Endothelial cell of umbilical vein (primary cell): ENCODE results near the gene ACAA1. TPM values are rescaled to one million over a fixed set of nuclear protein-coding genes. Genes with fewer than 3 reads are reported as not detected.
A peak's percentile ranks its signal among the peaks of the same experiment; 100 is the strongest.

Experiments used
- BruUV-seq: library from RNA; stranded (reverse); fragments of 400-500 nt; replicated peaks from 2 replicates; lab custom pipeline; 2021; lab: Mats Ljungman, UMichigan
- CTCF ChIA-PET: fragments of 300-600, 350-600 bp; sonication (Branson Sonifier 250); formaldehyde crosslinking; loops from one replicate; lab custom pipeline; 2021; ENCODE audit warnings: antibody characterized with exemption, inconsistent platforms; lab: Charles Lee
- POLR2A ChIA-PET: fragments of 300-600, 350-600 bp; sonication (Branson Sonifier 250); formaldehyde crosslinking; loops from one replicate; lab custom pipeline; 2021; ENCODE audit warnings: antibody characterized with exemption, inconsistent platforms; lab: Charles Lee
- DNase-seq: peaks from one replicate; pipeline ENCODE4 v3.0.0-alpha.2; 2011; ENCODE audit warnings: low read depth, low spot score
- FAIRE-seq: peaks from 2 replicates; lab custom pipeline; 2011; peaks lifted over from hg19 to GRCh38; lab: Jason Lieb, UNC
- H2AFZ ChIP-seq: 2 replicates; pipeline ENCODE4 v1.6.0; 2012; ENCODE audit warnings: low read depth, low read length, control low read depth, inconsistent platforms
- H3K27ac ChIP-seq: 2 replicates; pipeline ENCODE4 v1.5.1; 2011; ENCODE audit warnings: low read depth, mild to moderate bottlenecking, control low read depth, low read length, moderate library complexity; ENCODE audit not compliant: insufficient read depth
- H3K27me3 ChIP-seq, 2 experiments: 2 replicates each; pipeline versions ENCODE4 v1.6.0 to v1.6.1; 2011; ENCODE audit warnings: low read length in 2 of 2, mixed read lengths in 1 of 2; ENCODE audit not compliant: control insufficient read depth in 2 of 2, insufficient read depth in 2 of 2
- H3K36me3 ChIP-seq, 2 experiments: 2 replicates in 1 of 2; 3 replicates in 1 of 2; pipeline ENCODE4 v1.5.1; 2011; ENCODE audit warnings: low read length in 2 of 2, mild to moderate bottlenecking in 1 of 2, moderate library complexity in 1 of 2; ENCODE audit not compliant: control insufficient read depth in 2 of 2, insufficient read depth in 2 of 2; ENCODE audit errors: extremely low read depth in 1 of 2
- H3K4me1 ChIP-seq: 3 replicates; pipeline ENCODE4 v1.5.1; 2011; ENCODE audit warnings: mild to moderate bottlenecking, low read length; ENCODE audit not compliant: control insufficient read depth, insufficient read depth; ENCODE audit errors: extremely low read depth
- H3K4me2 ChIP-seq: 2 replicates; pipeline ENCODE4 v1.6.1; 2011; ENCODE audit warnings: low read length, control low read depth, mixed read lengths; ENCODE audit not compliant: insufficient read depth
- H3K4me3 ChIP-seq, 3 experiments: fragments of 200-600 bp in 1 of 3; sonication (generic), shearing (Covaris generic) in 1 of 3; replicated peaks in 1 of 3; 2 replicates each; pipeline ENCODE4 v1.5.1; 2011 to 2016; ENCODE audit warnings: control low read depth in 3 of 3, low read length in 3 of 3, mild to moderate bottlenecking in 2 of 3, inconsistent platforms in 1 of 3, low read depth in 1 of 3, moderate library complexity in 1 of 3; ENCODE audit not compliant: insufficient read depth in 1 of 3
- H3K79me2 ChIP-seq: 2 replicates; pipeline ENCODE4 v1.6.0; 2012; ENCODE audit warnings: low read length, inconsistent platforms; ENCODE audit not compliant: control insufficient read depth, insufficient read depth
- H3K9ac ChIP-seq: replicated peaks from 2 replicates; pipeline ENCODE3; 2011; ENCODE audit warnings: low read length, control low read depth; ENCODE audit not compliant: insufficient read depth; ENCODE audit errors: extremely low read depth
- H3K9me1 ChIP-seq: replicated peaks from 3 replicates; pipeline ENCODE4 v1.6.0; 2011; ENCODE audit warnings: mild to moderate bottlenecking, low read length; ENCODE audit not compliant: control insufficient read depth, insufficient read depth; ENCODE audit errors: extremely low read depth
- H3K9me3 ChIP-seq: replicated peaks from 2 replicates; pipeline ENCODE4 v1.5.1; 2012; ENCODE audit warnings: low read length, inconsistent platforms; ENCODE audit not compliant: control insufficient read depth, insufficient read depth
- H4K20me1 ChIP-seq: replicated peaks from 2 replicates; pipeline ENCODE3; 2011; ENCODE audit warnings: mild to moderate bottlenecking, low read length; ENCODE audit not compliant: control insufficient read depth, insufficient read depth; ENCODE audit errors: extremely low read depth
- EZH2 ChIP-seq: IDR thresholded peaks from 2 replicates; pipeline ENCODE4 v1.6.1; 2012; ENCODE audit warnings: borderline replicate concordance, low read depth, mild to moderate bottlenecking, moderate library complexity, low read length, inconsistent platforms; ENCODE audit not compliant: severe bottlenecking
- FOS ChIP-seq: IDR thresholded peaks from 2 replicates; pipeline ENCODE4 v1.6.1; 2011; ENCODE audit warnings: mild to moderate bottlenecking, low read length, moderate library complexity, borderline replicate concordance; ENCODE audit not compliant: insufficient read depth
- GATA2 ChIP-seq: IDR thresholded peaks from 2 replicates; pipeline ENCODE4 v1.7.0; 2011; ENCODE audit warnings: low read depth, mild to moderate bottlenecking, moderate library complexity, mixed read lengths, low read length; ENCODE audit not compliant: insufficient read length, insufficient read depth
- JUN ChIP-seq: IDR thresholded peaks from 2 replicates; pipeline ENCODE4 v1.6.1; 2011; ENCODE audit warnings: borderline replicate concordance, low read depth; ENCODE audit not compliant: insufficient read length, insufficient read depth
- MAX ChIP-seq: IDR thresholded peaks from 2 replicates; pipeline ENCODE4 v1.6.1; 2011; ENCODE audit not compliant: insufficient read depth, insufficient read length
- MYC ChIP-seq: IDR thresholded peaks from one replicate; pipeline ENCODE4 v1.6.1; 2011; ENCODE audit warnings: mild to moderate bottlenecking, low read depth, low read length
- POLR2A ChIP-seq: IDR thresholded peaks from 2 replicates; pipeline ENCODE4 v1.6.1; 2012; ENCODE audit warnings: low read depth, mild to moderate bottlenecking, control low read depth, low read length
- POLR2AphosphoS5 ChIP-seq: IDR thresholded peaks from 2 replicates; pipeline ENCODE4 v1.6.1; 2012; ENCODE audit warnings: low read depth, mild to moderate bottlenecking, control low read depth, low read length, moderate library complexity; ENCODE audit not compliant: insufficient read depth
- dilution Hi-C: fragments of 300-500 bp; cut with MboI; formaldehyde crosslinking; loops from one replicate; pipeline ENCODE4 v1.15.0; 2019; ENCODE audit warnings: low sequenced_read_pairs; ENCODE audit not compliant: extremely low pct_ligation_motif_present
- intact Hi-C: fragments of 100-400 bp; cut with micrococcal nuclease; formaldehyde crosslinking; loops from one replicate; pipeline ENCODE4 v1.10.0; 2022
- polyA plus RNA-seq, 4 experiments: library from polyadenylated mRNA; depleted of rRNA in 3 of 4; stranded (reverse) in 3 of 4; unstranded in 1 of 4; fragments of >200 nt; gene quantifications; 2 replicates each; pipeline versions ENCODE4 v1.2.1 to v1.2.3, GENCODE V29; 2011 to 2012; ENCODE audit warnings: missing spikeins in 1 of 4
- total RNA-seq: library from RNA; stranded (reverse); gene quantifications from 2 replicates; pipeline ENCODE4 v1.2.3, GENCODE V29; 2021
- TF ChIP-seq, protein P1 (sequence below), 2 donors: IDR thresholded peaks; 1 replicate in 1 of 2; 2 replicates in 1 of 2; pipeline ENCODE4 v1.5.1; 2011; ENCODE audit warnings: low read length in 2 of 2, mild to moderate bottlenecking in 2 of 2, moderate library complexity in 2 of 2, control low read depth in 1 of 2, inconsistent platforms in 1 of 2, low read depth in 1 of 2; ENCODE audit not compliant: insufficient read depth in 1 of 2; ENCODE audit errors: extremely low read depth in 1 of 2

ACAA1 gene
- total and polyA plus RNA-seq, 2 donors (not counting 3 experiments of a cell fraction or from before 2014, with no cell fraction given): 52.1 to 53.8 TPM

- intact Hi-C loops: loop anchor here (1.0 to 10.0 kb wide), 10 partner anchors 28 to 517 kb away; partner anchors contain the start of genes EXOG, OXSR1 and XYLB
These were observed 855 bp upstream of the ACAA1 start for GRCh38 chr3:38137615-38138348.

More at GRCh38 chr3:38137615-38138348, 855 bp upstream of the ACAA1 start:
- POLR2A ChIA-PET: interaction anchor here (2.6 kb wide), 1 partner anchor 27 kb away, joined by 22 read pairs; the partner anchor contains the start of gene OXSR1
- Histone ChIP-seq H2AFZ (peak overlapping the region; percentile 98), H3K4me2 (peak overlapping the region; percentile 62), H3K27me3 (no peaks in the 10 kb centered on the region), H3K36me3 (peaks cover 0 to 21% of the 10 kb centered on the region in 2 experiments), H3K79me2 (peaks cover 11% of the 10 kb centered on the region), H3K9me3 (no peaks in the 10 kb centered on the region), H4K20me1 (no peaks in the 10 kb centered on the region), H3K4me1 (peaks cover 24% of the 10 kb centered on the region), H3K4me3 (peak overlapping the region; percentile 67 to 77 (median 71)), H3K27ac (peak overlapping the region; percentile 45), H3K9ac (peak overlapping the region; percentile 61), H3K9me1 (no peaks in the 10 kb centered on the region)
- TF ChIP-seq POLR2A (no peak), MAX (no peak), FOS (no peak), MYC (no peak), GATA2 (no peak), EZH2 (no peak), JUN (no peak), POLR2AphosphoS5 (no peak)
- TF ChIP-seq, protein P1, sequence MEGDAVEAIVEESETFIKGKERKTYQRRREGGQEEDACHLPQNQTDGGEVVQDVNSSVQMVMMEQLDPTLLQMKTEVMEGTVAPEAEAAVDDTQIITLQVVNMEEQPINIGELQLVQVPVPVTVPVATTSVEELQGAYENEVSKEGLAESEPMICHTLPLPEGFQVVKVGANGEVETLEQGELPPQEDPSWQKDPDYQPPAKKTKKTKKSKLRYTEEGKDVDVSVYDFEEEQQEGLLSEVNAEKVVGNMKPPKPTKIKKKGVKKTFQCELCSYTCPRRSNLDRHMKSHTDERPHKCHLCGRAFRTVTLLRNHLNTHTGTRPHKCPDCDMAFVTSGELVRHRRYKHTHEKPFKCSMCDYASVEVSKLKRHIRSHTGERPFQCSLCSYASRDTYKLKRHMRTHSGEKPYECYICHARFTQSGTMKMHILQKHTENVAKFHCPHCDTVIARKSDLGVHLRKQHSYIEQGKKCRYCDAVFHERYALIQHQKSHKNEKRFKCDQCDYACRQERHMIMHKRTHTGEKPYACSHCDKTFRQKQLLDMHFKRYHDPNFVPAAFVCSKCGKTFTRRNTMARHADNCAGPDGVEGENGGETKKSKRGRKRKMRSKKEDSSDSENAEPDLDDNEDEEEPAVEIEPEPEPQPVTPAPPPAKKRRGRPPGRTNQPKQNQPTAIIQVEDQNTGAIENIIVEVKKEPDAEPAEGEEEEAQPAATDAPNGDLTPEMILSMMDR (IDR thresholded peaks at IDR 0.05; ENCODE audit: extremely low read depth in 1 of 2, insufficient read depth in 1 of 2, low read depth in 1 of 2, low read length in 2 of 2): no peak
- CTCF ChIA-PET: interaction anchor here (0.8 to 4.5 kb wide), 10 partner anchors 13 to 358 kb away, joined by 3 to 43 read pairs (median 7); partner anchors contain the start of genes ACVR2B, EXOG, OXSR1 and XYLB
- DNase-seq (peak; percentile 26), FAIRE-seq (peak; percentile 55)
- BruUV-seq: TSS peak; percentile 72
- dilution Hi-C loops: no loop called here
